OCI-LY1 (cell line): ENCODE results near the gene PGS1.

ENCODE experiments used
- H2AFZ ChIP-seq: fragments of 200-600 bp; sonication (generic), shearing (Covaris generic); 2 replicates; pipeline ENCODE4 v1.6.0; 2014; ENCODE audit warnings: antibody characterized with exemption, mild to moderate bottlenecking, low read length
- H3F3A ChIP-seq: fragments of 200-600 bp; sonication (generic), shearing (Covaris generic); 2 replicates; pipeline ENCODE4 v1.6.0; 2014; ENCODE audit warnings: mild to moderate bottlenecking, antibody characterized with exemption, low read length, moderate library complexity; ENCODE audit not compliant: insufficient read depth
- H3K27ac ChIP-seq: fragments of 200-600 bp; sonication (generic); 2 replicates; pipeline ENCODE4 v1.5.1; 2014; ENCODE audit warnings: low read length, mixed run types, mild to moderate bottlenecking, low read depth; ENCODE audit not compliant: poor library complexity, severe bottlenecking
- H3K27me3 ChIP-seq: fragments of 200-600 bp; sonication (generic); 2 replicates; pipeline ENCODE4 v1.6.0; 2014; ENCODE audit warnings: antibody characterized with exemption, mild to moderate bottlenecking, low read length, moderate library complexity; ENCODE audit not compliant: insufficient read depth
- H3K36me3 ChIP-seq: fragments of 200-600 bp; sonication (generic); 2 replicates; pipeline ENCODE4 v1.6.1; 2014; ENCODE audit warnings: mild to moderate bottlenecking, antibody characterized with exemption, low read length, moderate library complexity, mixed read lengths; ENCODE audit not compliant: insufficient read depth
- H3K4me1 ChIP-seq: fragments of 200-600 bp; sonication (generic); 2 replicates; pipeline ENCODE4 v1.5.1; 2014; ENCODE audit warnings: mild to moderate bottlenecking, low read length, moderate library complexity; ENCODE audit not compliant: insufficient read depth, severe bottlenecking
- H3K4me2 ChIP-seq: fragments of 200-600 bp; sonication (generic), shearing (Covaris generic); 2 replicates; pipeline ENCODE4 v1.6.1; 2014; ENCODE audit warnings: low read length
- H3K4me3 ChIP-seq: fragments of 200-600 bp; sonication (generic); 2 replicates; pipeline ENCODE4 v1.5.1; 2014; ENCODE audit warnings: low read length, low read depth, mild to moderate bottlenecking, mixed read lengths; ENCODE audit not compliant: poor library complexity, severe bottlenecking
- H3K79me2 ChIP-seq: fragments of 200-600 bp; shearing (Covaris generic); 2 replicates; pipeline ENCODE4 v1.6.1; 2016; ENCODE audit warnings: mixed run types, low read length, mixed read lengths; ENCODE audit not compliant: insufficient read depth
- H3K9ac ChIP-seq: fragments of 200-600 bp; sonication (generic), shearing (Covaris generic); 2 replicates; pipeline ENCODE4 v1.6.1; 2014; ENCODE audit warnings: mild to moderate bottlenecking, low read length, mixed read lengths
- H3K9me2 ChIP-seq: fragments of 200-600 bp; sonication (generic), shearing (Covaris generic); 2 replicates; pipeline ENCODE4 v1.6.1; 2014; ENCODE audit warnings: low read depth, mild to moderate bottlenecking, low read length, mixed read lengths
- H3K9me3 ChIP-seq: fragments of 200-600 bp; shearing (Covaris generic); 2 replicates; pipeline ENCODE4 v1.6.1; 2014; ENCODE audit warnings: low read length, mixed read lengths
- H4K20me1 ChIP-seq: fragments of 200-600 bp; sonication (generic), shearing (Covaris generic); 2 replicates; pipeline ENCODE4 v1.6.0; 2016; ENCODE audit warnings: mild to moderate bottlenecking, low read length; ENCODE audit not compliant: insufficient read depth
- CTCF ChIP-seq: fragments of 200-600 bp; sonication (generic), shearing (Covaris generic); IDR thresholded peaks from 2 replicates; pipeline ENCODE4 v1.5.1; 2017; ENCODE audit warnings: mild to moderate bottlenecking, antibody characterized with exemption, low read length, moderate library complexity, mixed read lengths
- EZH2 ChIP-seq: fragments of 200-600 bp; sonication (generic), shearing (Covaris generic); IDR thresholded peaks from 2 replicates; pipeline ENCODE4 v1.8.0; 2017; ENCODE audit warnings: borderline replicate concordance, mixed run types, mild to moderate bottlenecking, antibody characterized with exemption, low read length, moderate library complexity, mixed read lengths

The PGS1 gene

GRCh38 chr17:78449983-78450595 lies 71.6 kb downstream of the PGS1 start:
- H3K36me3 ChIP-seq, result no peaks in the 10 kb centered on the region
- no peak overlapping the region for H3K4me3 ChIP-seq
- no peak overlapping the region for H3K27ac ChIP-seq
- 0 out of 2 replicates have a peak, but pooled peaks cover 4% of the 10 kb centered on the region for H3K27me3 ChIP-seq
- no peaks in the 10 kb centered on the region for H3K9me3 ChIP-seq
- H3K79me2 ChIP-seq, result no peaks in the 10 kb centered on the region
- H3K9ac ChIP-seq, result no peak overlapping the region
- H4K20me1 ChIP-seq, result no peaks in the 10 kb centered on the region
- TF ChIP-seq CTCF (no peak), EZH2 (no peak)
- no peak overlapping the region for H2AFZ ChIP-seq
- no peaks in the 10 kb centered on the region for H3K4me1 ChIP-seq
- H3F3A ChIP-seq, result no peaks in the 10 kb centered on the region
- H3K4me2 ChIP-seq, result no peak overlapping the region
- H3K9me2 ChIP-seq, result no peaks in the 10 kb centered on the region

- Histone ChIP-seq H3K27ac (no peak overlapping the region), H3K9ac (no peak overlapping the region), H3K27me3 (0 out of 2 replicates have a peak, but pooled peaks cover 4% of the 10 kb centered on the region), H3K4me3 (no peak overlapping the region), H3K4me2 (no peak overlapping the region), H3K9me3 (no peaks in the 10 kb centered on the region), H2AFZ (no peak overlapping the region), H3K79me2 (no peaks in the 10 kb centered on the region), H3K36me3 (no peaks in the 10 kb centered on the region), H4K20me1 (no peaks in the 10 kb centered on the region), H3K4me1 (no peaks in the 10 kb centered on the region), H3F3A (no peaks in the 10 kb centered on the region), H3K9me2 (no peaks in the 10 kb centered on the region)
- no peak for TF ChIP-seq CTCF
- no peak for TF ChIP-seq EZH2
These were observed 72.4 kb downstream of the PGS1 start for GRCh38 chr17:78450696-78451345.

- H3F3A ChIP-seq, result no peaks in the 10 kb centered on the region
- H3K9me2 ChIP-seq, result no peaks in the 10 kb centered on the region
- no peaks in the 10 kb centered on the region for H4K20me1 ChIP-seq
- no peak overlapping the region for H3K4me3 ChIP-seq
- H3K27ac ChIP-seq, result no peak overlapping the region
- H3K4me2 ChIP-seq, result no peak overlapping the region
- no peak for TF ChIP-seq EZH2
- TF ChIP-seq CTCF, result no peak
- no peaks in the 10 kb centered on the region for H3K4me1 ChIP-seq
- H2AFZ ChIP-seq, result no peak overlapping the region
- H3K27me3 ChIP-seq, result 0 out of 2 replicates have a peak, but pooled peaks cover 4% of the 10 kb centered on the region
- no peaks in the 10 kb centered on the region for H3K36me3 ChIP-seq
- H3K79me2 ChIP-seq, result no peaks in the 10 kb centered on the region
- no peak overlapping the region for H3K9ac ChIP-seq
- H3K9me3 ChIP-seq, result no peaks in the 10 kb centered on the region
These were observed 73.3 kb downstream of the PGS1 start for GRCh38 chr17:78451753-78452152.
